GM10248 (cell line): ENCODE measurements around the gene HEMGN.

Source experiments
- CTCF ChIA-PET: fragments of 300-600 bp; sonication (Branson Sonifier 250); formaldehyde crosslinking; extraction: SDS; loops from one replicate; lab custom pipeline; 2021; ENCODE audit warnings: antibody characterized with exemption; lab: Yijun Ruan, JAX
- POLR2A ChIA-PET: fragments of 350-650 bp; sonication (Branson Sonifier 250); formaldehyde crosslinking; extraction: SDS; loops from one replicate; lab custom pipeline; 2020; ENCODE audit warnings: antibody characterized with exemption; lab: Yijun Ruan, JAX
- DNase-seq: peaks from one replicate; pipeline ENCODE4 v3.0.0; 2012; ENCODE audit errors: extremely low spot score
- CTCF ChIP-seq: IDR thresholded peaks from 2 replicates; pipeline ENCODE4 v1.5.1; 2012; ENCODE audit warnings: mild to moderate bottlenecking, low read depth; ENCODE audit errors: extremely low read depth, missing control alignments, control extremely low read depth

HEMGN gene

DNA sequence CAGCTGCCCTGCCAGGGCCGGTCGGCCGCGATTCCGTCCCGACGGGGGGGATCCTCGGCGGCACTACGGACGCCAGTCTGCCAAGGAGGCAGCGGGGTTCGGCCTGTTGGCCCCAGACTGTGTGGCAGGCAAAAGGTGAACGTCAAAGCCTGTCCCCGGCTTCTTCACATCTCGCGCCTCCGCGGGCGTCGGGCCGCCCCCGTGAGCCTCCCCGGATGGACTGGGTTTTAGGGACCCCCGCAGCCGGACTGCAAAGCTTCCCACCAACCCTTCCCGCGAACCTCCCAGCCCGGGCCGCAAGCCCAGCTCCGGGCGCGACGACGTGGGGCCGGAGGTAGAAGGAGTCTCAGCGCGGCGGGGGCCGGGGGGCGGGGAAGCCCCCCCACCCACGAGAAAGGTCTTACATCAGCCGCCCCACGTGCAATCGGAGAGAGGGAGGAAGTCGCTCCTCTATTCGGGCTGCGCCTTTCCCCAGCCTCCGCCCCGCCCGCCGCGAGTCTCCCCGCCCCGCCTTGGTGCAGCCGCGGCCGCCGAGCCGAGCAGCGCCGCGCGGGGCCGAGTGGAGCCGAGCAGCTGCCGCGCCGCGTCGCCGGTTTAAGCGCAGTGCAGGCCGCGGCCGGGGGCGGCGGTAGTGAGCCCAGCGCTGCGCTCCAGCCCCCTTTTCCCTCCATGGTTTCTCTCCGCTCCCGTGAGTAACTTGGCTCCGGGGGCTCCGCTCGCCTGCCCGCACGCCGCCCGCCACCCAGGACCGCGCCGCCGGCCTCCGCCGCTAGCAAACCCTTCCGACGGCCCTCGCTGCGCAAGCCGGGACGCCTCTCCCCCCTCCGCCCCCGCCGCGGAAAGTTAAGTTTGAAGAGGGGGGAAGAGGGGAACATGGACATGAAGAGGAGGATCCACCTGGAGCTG lies 45.0 kb upstream of the HEMGN start, which contains the start of gene ANP32B:
ANP32B (plus strand) TSS at position 659 of the 906 bp plus-strand sequence; CDS start at position 874, 215 bp downstream.
- POLR2A ChIA-PET: interaction anchor here (0.7 to 2.1 kb wide), 2 partner anchors 73 to 259 kb away, joined by 3 to 6 read pairs; partner anchors contain the start of gene NANS
- peak; percentile 94 for DNase-seq
- peak; percentile 92 for TF ChIP-seq CTCF
- CTCF ChIA-PET: interaction anchor here (0.6 to 3.2 kb wide), 30 partner anchors 8 to 407 kb away, joined by 3 to 22 read pairs (median 4); partner anchors contain the start of genes NANS and TRMO

DNA sequence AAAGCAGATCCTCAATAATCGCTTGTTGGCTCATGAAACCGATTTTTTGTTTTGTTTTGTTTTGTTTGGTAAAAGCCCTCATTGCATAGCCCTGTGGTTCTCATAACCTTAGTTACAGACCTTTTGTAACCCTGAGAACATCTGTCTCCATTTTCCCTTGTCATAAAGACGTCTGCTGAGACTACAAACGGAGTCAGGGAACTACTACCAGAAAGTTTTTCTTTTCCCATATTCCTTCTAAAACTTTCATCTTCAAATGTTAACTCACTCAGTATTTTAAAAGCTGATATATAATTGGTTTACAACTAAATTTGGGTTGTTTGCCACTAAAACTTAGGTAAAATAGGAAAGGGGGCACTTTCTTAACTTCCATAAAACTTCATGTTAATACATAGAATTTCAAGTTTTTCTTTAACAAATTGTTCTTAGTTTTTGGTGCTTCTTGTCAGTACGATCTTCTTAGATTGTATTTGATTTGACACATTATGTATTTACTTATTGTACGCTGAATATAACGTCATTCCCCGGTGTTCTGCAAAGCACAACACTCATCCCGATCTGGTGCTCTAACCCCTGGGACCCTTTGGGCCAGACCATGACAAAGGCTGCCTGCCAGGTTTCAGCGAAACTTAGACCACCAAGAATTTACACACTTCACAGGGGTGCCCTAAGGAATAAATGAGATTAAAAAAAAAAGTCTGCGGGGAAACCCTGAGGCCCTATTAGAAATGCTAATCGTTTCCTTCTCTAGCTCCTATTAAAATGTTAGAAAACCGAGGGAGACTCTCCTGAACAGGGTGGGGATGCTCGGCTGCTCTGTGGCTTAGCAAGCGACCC lies 44.1 kb upstream of the HEMGN start:
- no peak for TF ChIP-seq CTCF
- ChIA-PET POLR2A (interaction anchor here (2.1 kb wide), 1 partner anchor 74 kb away, joined by 6 read pairs; the partner anchor contains the start of gene NANS), CTCF (interaction anchor here (0.8 to 3.2 kb wide), 20 partner anchors 9 to 116 kb away, joined by 3 to 22 read pairs (median 6); partner anchors contain the start of genes NANS and TRMO)
- no peak for DNase-seq

DNA sequence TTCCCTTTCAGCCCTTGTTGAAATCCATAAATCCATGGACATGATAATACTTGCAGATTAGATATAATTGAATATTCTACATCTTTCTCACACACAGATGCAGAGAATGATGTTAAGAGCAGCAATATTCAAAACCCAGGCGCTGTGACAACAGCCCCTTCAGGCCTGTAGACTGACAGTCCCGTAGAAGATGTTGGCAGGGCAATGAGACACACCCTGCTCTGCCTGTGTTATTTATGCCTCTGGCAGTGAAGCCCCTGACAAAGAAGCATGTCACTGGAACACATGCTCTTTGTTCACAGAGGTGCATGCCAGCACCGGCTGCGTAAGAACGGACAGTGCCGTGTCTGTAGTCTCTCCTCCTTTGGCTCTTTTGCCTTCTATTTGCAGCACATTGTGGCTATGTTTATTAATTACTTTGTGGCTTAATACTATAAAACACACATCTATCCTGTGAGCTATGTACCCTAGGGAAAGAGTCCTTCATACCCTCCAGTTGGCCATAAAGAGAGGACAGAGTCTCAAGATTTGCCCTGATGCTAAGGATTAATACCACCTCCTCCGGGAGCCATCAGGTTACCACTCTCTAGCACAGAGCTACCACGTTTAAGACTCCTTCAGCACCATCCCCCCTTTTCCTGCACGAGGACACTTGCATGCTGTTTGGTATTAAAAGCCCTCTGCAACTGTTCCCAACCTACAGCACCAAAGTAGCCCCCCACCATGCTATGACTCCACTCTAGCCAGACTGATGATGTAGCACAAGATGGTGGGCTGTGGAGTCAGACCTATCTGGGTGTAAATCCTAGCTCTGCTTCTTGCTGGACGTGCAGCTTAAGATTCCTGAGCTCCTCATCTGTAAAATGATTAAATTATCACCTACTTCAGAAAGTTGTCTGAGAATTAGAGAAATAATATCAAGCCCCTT lies 43.2 kb upstream of the HEMGN start:
- no peak for DNase-seq
- POLR2A ChIA-PET: no interaction called here
- CTCF ChIA-PET: interaction anchor here (1.5 to 3.2 kb wide), 5 partner anchors 10 to 59 kb away, joined by 5 to 17 read pairs (median 9); partner anchors contain the start of gene TRMO
- no peak for TF ChIP-seq CTCF

GRCh38 chr9:97980479-97980803 lies 42.5 kb upstream of the HEMGN start:
- DNase-seq: no peak
- ChIA-PET CTCF (interaction anchor here (1.4 to 2.8 kb wide), 4 partner anchors 13 to 58 kb away, joined by 3 to 10 read pairs (median 7); partner anchors contain the start of gene TRMO), POLR2A (no interaction called here)
- TF ChIP-seq CTCF: no peak

DNA sequence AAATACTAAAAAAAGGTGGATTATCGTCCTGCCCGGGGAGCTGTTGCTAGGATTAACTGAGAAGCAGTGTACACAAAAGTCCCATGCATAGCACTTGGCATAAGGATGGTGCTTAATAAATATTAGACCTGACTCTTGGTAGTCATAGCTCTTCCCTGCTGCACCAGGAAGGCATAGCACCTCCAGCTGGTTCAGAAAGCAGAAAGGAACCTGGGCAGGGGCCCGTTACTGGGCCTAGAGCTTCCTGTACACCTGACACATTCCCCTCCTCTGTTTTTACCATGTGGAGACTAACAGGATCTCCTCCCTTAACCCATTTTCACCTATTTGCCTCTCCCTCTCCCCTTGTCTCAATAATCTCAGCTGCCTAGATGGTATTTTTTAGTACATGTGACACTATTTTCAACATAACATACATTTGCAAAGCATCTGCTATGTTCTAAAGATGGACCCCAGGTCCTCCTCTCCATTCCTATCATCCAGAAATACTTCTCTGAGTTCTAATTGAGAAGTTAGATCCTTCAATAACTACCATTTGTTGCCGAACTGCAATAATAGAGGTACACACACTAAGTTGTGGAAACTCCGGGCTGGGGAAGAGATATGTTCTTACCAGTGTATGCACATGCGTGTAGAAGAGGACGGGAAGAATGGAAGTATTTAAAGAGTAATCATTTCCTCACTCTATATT lies 42.0 kb upstream of the HEMGN start:
- no peak for DNase-seq
- ChIA-PET POLR2A (no interaction called here), CTCF (interaction anchor here (0.8 to 2.8 kb wide), 4 partner anchors 8 to 58 kb away, joined by 3 to 10 read pairs (median 6); partner anchors contain the start of gene TRMO)
- no peak for TF ChIP-seq CTCF
